GM10248 (cell line): Measurements from ENCODE around the gene B4GALT7.

Experiments used
- CTCF ChIA-PET: fragments of 300-600 bp; sonication (Branson Sonifier 250); formaldehyde crosslinking; extraction: SDS; loops from one replicate; lab custom pipeline; 2021; ENCODE audit warnings: antibody characterized with exemption; lab: Yijun Ruan, JAX
- POLR2A ChIA-PET: fragments of 350-650 bp; sonication (Branson Sonifier 250); formaldehyde crosslinking; extraction: SDS; loops from one replicate; lab custom pipeline; 2020; ENCODE audit warnings: antibody characterized with exemption; lab: Yijun Ruan, JAX
- DNase-seq: peaks from one replicate; pipeline ENCODE4 v3.0.0; 2012; ENCODE audit errors: extremely low spot score
- CTCF ChIP-seq: IDR thresholded peaks from 2 replicates; pipeline ENCODE4 v1.5.1; 2012; ENCODE audit warnings: mild to moderate bottlenecking, low read depth; ENCODE audit errors: extremely low read depth, missing control alignments, control extremely low read depth

B4GALT7 gene

GRCh38 chr5:177595991-177596774 is 3.7 kb upstream of the B4GALT7 start:
- POLR2A ChIA-PET, result interaction anchor here (1.0 kb wide), 1 partner anchor 12 kb away, joined by 3 read pairs; no protein-coding TSS in a partner anchor
- no peak for TF ChIP-seq CTCF
- CTCF ChIA-PET, result interaction anchor here (1.5 kb wide), 1 partner anchor 11 kb away, joined by 7 read pairs; no protein-coding TSS in a partner anchor
- no peak for DNase-seq

GRCh38 chr5:177596775-177597238 is 3.1 kb upstream of the B4GALT7 start:
- TF ChIP-seq CTCF, result no peak
- ChIA-PET CTCF (interaction anchor here (1.5 to 3.8 kb wide), 2 partner anchors 10 to 11 kb away, joined by 7 to 13 read pairs; no protein-coding TSS in a partner anchor), POLR2A (interaction anchor here (0.7 to 1.0 kb wide), 2 partner anchors 12 to 285 kb away, joined by 3 to 4 read pairs; no protein-coding TSS in a partner anchor)
- DNase-seq, result no peak

GRCh38 chr5:177598477-177598876 is 1.5 kb upstream of the B4GALT7 start:
- ChIA-PET POLR2A (no interaction called here), CTCF (interaction anchor here (1.4 to 3.8 kb wide), 2 partner anchors 9 to 90 kb away, joined by 4 to 13 read pairs; no protein-coding TSS in a partner anchor)
- no peak for TF ChIP-seq CTCF
- DNase-seq, result peak; percentile 5

GRCh38 chr5:177600508-177601018 is 631 bp downstream of the B4GALT7 start:
- ChIA-PET CTCF (interaction anchor here (0.9 to 3.8 kb wide), 3 partner anchors 7 to 85 kb away, joined by 3 to 13 read pairs (median 3); partner anchors contain the start of gene TMED9), POLR2A (interaction anchor here (0.8 kb wide), 1 partner anchor 128 kb away, joined by 3 read pairs; no protein-coding TSS in a partner anchor)
- no peak for DNase-seq
- TF ChIP-seq CTCF, result no peak

GRCh38 chr5:177601126-177601525 is 1.2 kb downstream of the B4GALT7 start:
- CTCF ChIA-PET, result interaction anchor here (0.9 kb wide), 1 partner anchor 9 kb away, joined by 3 read pairs; the partner anchor contains the start of gene TMED9
- no peak for DNase-seq
- POLR2A ChIA-PET, result interaction anchor here (0.8 kb wide), 1 partner anchor 129 kb away, joined by 3 read pairs; no protein-coding TSS in a partner anchor
- TF ChIP-seq CTCF, result no peak
